ENCODE data around the gene ACO2.

ACO2 gene

GRCh38 chr22:41518048-41518347, 49.1 kb downstream of the ACO2 start:
- in situ Hi-C loops (cut with MboI; ENCODE audit: low sequenced_read_pairs), result no loop called here

DNA sequence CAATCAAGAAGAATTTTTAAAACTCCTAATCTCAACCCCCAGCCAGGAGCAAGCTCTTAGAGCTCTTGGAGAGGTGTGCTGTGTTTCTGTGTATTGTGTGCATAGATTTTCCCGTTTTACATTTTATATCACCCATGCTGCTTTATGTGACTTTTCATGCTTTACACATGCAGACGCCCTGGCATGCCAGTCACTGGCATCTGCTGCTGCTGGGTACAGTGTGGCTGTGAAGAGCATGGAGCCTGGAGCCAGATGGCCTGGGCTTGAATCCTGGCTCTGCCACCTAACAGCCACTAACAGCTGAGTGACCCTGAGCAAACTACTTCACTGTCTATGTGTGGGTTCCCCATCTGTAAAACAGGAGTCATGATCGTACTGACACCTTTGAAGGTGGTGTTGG, 52.2 kb downstream of the ACO2 start:
- in situ Hi-C loops (cut with MboI; ENCODE audit: low sequenced_read_pairs), result loop anchor here (5.0 kb wide), 1 partner anchor 119 kb away; no protein-coding TSS in a partner anchor

DNA sequence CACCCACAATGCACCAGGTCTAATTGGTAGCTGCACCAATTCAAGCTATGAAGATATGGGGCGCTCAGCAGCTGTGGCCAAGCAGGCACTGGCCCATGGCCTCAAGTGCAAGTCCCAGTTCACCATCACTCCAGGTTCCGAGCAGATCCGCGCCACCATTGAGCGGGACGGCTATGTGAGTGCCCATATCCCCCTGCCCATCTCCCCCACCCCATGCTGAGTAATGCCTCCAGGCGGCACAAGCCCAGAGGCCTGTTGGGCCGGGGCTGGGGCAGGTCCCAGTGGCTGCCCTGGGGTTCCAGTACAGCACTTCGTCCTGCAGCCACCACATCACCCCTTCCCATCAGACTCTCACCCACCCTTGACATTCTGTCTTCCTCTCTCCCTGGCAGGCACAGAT, 53.9 kb downstream of the ACO2 start:
- in situ Hi-C loops (cut with MboI; ENCODE audit: low sequenced_read_pairs), result loop anchor here (5.0 kb wide), 1 partner anchor 121 kb away; no protein-coding TSS in a partner anchor

DNA sequence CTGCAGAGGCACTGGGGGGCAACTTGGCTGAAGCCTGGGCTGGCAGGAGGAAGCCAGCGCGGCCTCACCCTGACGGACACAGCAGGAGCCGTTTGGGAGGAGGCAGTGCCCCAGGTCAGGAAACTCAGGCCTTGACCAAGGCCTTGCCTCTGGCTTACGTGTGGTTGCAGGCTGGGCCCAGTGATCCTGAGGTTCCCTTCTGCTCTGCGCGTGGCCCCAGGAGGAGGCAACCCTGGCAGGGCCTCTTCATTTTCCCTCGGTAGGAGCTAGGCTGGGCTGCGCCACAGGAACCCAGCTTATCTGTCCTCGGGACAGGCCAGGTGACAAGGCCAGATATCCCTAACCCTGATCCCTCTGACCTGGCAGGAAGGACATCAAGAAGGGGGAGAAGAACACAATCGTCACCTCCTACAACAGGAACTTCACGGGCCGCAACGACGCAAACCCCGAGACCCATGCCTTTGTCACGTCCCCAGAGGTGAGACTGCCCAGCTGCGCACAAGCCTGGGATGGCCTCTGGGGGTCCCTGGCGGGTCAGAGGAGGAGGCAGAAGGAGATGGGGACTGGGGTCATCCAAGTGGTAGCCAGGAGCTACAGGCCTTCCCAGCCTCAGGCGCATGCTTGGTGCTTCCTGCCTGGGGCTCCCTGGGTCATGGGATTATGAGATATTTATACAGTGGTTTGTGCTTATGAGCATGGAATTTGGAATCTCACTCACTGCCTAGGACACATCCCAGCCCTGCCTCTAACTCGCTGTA, 54.7 kb downstream of the ACO2 start:
- in situ Hi-C loops (cut with MboI; ENCODE audit: low sequenced_read_pairs), result loop anchor here (5.0 kb wide), 1 partner anchor 121 kb away; no protein-coding TSS in a partner anchor

DNA sequence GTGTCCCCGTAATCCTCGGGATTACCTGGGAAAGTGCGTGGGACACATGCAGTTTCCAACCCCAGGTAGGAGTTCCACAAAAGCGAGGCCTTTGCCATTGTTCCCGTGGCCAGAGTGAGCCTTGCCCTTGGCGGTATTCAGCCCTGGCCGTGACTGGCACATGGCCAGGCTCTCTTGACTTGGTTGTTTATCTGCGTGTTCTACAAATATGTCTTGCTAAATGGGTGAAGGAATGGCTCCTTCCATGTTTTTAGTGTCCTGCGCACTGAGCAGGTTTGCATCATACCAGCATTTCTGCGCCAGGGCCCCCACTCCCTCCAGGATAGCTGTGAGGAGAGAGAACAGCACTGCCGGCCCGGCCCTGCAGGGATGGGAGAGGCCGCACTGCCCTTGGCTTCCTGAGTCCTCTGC, 55.3 kb downstream of the ACO2 start:
- in situ Hi-C loops (cut with MboI; ENCODE audit: low sequenced_read_pairs), result loop anchor here (5.0 kb wide), 1 partner anchor 122 kb away; no protein-coding TSS in a partner anchor

DNA sequence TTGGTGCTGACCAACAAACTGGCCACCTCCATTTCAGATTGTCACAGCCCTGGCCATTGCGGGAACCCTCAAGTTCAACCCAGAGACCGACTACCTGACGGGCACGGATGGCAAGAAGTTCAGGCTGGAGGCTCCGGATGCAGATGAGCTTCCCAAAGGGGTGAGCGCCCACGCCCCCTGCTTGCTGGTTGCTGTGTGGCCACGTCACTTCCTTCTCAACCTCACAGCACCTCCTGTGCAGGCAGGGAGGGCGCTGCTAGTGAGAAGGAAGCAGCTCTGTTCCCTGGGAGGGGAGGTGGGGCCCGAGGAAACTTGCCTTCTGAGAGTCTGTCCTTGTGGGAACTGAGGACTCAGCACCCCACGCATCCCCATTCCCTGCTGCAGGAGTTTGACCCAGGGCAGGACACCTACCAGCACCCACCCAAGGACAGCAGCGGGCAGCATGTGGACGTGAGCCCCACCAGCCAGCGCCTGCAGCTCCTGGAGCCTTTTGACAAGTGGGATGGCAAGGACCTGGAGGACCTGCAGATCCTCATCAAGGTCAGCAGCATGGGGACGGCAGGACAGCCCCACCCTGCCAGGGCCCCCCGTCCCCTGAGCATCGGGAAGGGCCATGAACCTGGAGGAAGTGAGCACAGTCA, 56.0 kb downstream of the ACO2 start:
- in situ Hi-C loops (cut with MboI; ENCODE audit: low sequenced_read_pairs), result loop anchor here (5.0 kb wide), 1 partner anchor 123 kb away; no protein-coding TSS in a partner anchor

GRCh38 chr22:41525450-41526225, 56.7 kb downstream of the ACO2 start:
- in situ Hi-C loops (cut with MboI; ENCODE audit: low sequenced_read_pairs), result no loop called here

DNA sequence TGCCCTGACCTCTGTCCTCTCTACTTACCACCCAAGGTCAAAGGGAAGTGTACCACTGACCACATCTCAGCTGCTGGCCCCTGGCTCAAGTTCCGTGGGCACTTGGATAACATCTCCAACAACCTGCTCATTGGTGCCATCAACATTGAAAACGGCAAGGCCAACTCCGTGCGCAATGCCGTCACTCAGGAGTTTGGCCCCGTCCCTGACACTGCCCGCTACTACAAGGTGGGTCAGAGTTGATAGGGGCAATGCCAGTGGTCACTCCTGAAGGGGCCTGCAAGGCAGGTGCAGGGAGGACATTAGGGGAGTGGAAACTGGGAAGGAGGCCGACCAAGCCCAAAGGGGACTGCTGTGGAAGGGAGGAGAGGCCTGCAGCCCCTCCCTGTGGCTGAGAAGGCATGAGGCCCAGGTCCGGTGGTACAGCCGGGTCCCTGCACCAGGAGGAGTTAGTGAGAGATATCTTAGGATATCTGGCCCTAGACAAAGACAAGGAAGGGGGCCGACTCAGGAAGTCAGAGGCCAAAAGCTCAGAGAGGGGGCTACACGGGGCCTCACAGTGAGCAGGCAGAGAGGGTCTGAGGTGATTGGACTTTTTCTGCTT, 57.4 kb downstream of the ACO2 start:
- in situ Hi-C loops (cut with MboI; ENCODE audit: low sequenced_read_pairs), result no loop called here

- in situ Hi-C loops (cut with MboI; ENCODE audit: low sequenced_read_pairs), result no loop called here
Observed at GRCh38 chr22:41526830-41527799, 58.2 kb downstream of the ACO2 start.

GRCh38 chr22:41528132-41528766, 59.3 kb downstream of the ACO2 start:
- in situ Hi-C loops (cut with MboI; ENCODE audit: low sequenced_read_pairs), result no loop called here

DNA sequence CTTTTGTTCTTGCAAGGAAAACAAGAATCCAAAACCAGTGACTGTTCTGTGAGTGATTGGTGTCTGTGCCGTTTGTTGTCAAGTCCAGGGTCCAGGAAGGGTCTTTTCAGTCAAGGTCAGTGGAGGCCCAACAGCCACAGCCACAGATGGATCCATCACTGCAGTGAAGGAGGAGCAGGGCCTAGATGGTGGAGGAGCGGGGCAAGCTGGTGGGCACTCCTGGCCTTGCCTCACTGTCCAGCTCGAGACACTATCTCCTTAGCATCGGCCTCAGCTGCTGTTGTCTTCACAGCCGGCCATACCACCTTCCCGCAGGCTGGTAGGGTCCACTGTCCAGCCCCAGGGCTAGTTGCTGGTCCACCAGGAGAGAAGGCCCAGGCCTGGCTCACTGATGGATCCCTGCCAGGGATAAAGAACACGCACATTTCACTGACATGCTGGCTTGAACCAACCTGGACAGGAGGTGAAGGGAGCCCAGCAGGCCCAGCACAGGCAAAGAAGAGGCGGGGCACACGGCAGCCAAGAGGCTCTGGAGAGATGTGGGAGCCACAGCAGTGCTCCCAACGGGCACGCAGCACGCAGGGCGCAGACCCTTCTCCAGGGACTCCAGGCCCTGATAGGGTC, 60.1 kb downstream of the ACO2 start:
- in situ Hi-C loops (cut with MboI; ENCODE audit: low sequenced_read_pairs), result no loop called here

GRCh38 chr22:41530890-41531714, 62.2 kb downstream of the ACO2 start:
- in situ Hi-C loops (cut with MboI; ENCODE audit: low sequenced_read_pairs), result no loop called here

DNA sequence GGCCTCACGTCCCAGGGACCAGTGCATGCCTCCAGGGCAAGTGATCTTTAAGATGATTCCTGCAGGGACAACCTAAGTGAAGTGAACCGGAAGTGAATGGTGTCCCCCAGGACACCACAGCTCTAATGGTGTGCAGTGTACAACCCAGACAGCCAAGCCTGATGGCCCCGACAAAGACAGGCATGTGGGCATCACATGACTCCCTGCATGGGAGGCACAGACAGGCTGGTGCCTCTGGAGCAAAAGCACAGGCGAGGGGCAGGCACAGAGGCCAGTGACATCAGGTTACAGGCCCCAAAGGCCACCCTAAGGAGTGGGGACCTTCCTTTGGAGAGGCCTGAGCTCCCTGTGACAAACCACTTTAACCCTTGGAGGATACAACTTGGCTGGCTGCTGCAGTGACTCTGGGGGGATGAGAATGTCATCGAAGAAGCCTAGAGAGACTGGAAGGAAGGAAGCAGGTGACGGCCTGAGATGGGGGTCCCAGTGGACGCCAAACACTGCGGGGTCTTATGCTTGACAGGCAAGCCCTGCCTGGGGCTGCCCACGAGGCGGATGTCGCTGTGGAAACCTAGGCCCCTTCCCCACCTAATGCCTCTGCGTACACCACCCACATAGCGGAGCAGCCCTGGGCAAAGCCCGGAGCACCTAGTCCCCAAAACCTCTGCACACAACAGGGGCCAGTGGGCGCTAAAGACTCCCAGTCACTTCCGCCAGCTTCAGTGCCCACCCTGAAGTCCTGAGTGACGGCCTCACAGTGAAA, 63.0 kb downstream of the ACO2 start:
- in situ Hi-C loops (cut with MboI; ENCODE audit: low sequenced_read_pairs), result no loop called here

DNA sequence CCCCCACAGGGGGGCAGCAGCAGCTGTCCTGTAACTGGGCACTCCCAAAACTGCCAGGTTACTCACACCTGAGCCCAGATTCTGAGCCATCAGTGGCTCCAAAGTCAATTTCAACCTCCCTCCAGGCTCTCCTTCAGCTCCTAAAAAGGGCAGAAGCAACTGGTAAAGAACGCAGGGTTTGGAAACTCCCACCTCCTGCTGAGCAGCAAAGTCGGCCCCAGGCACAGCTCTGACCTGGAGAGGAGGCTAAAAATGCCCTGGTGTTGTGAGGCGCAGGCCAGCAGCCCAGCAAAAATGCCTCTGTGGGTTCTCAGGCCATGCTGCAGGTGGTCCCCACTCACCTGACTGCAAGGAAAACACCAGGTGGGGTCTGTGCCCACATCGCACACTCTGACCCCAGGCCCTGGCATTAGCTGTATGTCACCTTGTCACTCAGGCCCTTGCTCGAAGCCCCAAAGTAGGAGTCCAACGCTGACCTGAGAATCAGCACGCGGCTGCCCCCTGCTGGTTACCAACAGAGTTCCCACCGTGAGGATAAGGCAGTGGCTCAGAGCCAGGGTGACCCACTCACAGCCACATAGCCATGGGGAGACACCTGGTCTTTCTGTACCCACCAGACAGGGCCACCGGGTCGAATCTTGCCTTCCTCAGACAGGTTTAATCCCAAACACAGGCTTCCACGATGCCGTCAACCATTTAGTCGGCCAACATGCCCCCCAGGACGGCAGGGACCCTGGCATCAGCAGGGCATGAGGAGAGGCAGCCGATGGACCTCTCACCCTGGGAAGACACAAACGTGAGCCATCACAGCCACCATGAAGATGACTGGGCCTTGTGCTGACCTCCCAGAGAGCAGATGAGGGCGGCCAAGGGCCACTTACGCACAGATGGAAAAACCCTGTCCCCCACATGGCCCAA, 64.2 kb downstream of the ACO2 start:
- in situ Hi-C loops (cut with MboI; ENCODE audit: low sequenced_read_pairs), result no loop called here

DNA sequence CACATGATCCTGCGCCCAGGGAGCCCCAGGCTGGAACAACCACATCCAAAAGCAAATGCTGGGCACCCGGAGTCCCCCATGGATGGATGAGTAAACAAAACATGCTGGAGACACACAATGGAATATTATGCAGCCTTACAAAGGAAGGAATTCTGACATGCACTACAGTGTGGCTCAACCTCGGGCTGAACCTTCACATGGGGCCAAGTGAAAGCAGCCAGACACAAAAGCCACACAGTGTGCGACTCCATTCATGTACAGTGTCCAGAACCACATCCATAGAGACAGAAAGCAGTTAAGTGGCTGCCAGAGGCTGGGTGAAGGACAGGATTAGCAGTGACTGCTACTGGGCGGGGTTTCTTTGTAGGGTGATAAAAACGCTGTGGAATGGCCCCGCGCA, 65.3 kb downstream of the ACO2 start:
- in situ Hi-C loops (cut with MboI; ENCODE audit: low sequenced_read_pairs), result no loop called here

DNA sequence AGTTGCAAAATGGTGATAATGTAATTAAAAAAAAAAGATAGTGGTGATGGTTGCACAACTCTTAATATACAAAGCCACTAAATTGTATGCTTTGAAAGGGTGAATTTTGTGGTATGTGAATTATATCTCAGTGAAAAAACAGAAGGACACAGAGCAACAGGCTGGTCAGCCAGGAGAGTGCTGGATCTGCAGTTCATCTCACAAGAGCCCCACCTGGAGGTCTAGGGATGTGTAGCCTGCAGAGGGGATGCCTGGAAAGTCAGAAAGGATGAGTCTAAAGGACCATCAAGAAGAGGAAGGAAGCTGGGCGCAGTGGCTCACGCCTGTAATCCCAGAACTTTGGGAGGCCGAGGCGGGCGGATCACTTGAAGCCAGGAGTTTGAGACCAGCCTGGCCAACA, 66.3 kb downstream of the ACO2 start:
- in situ Hi-C loops (cut with MboI; ENCODE audit: low sequenced_read_pairs), result no loop called here

- in situ Hi-C loops (cut with MboI; ENCODE audit: low sequenced_read_pairs), result no loop called here
Observed at GRCh38 chr22:41537203-41537602, 68.3 kb downstream of the ACO2 start.
